ENCODE data around the gene FA2H.

GRCh38 chr16:74740795-74741304, 33.8 kb downstream of the FA2H start:
- TF ChIP-seq CTCF (IDR thresholded peaks at IDR 0.05; ENCODE audit: low read depth, low read length) (no peak), EZH2phosphoT487 (IDR thresholded peaks at IDR 0.05; ENCODE audit: low read depth) (no peak)
